ENCODE measurements around the gene TMEM245.

DNA sequence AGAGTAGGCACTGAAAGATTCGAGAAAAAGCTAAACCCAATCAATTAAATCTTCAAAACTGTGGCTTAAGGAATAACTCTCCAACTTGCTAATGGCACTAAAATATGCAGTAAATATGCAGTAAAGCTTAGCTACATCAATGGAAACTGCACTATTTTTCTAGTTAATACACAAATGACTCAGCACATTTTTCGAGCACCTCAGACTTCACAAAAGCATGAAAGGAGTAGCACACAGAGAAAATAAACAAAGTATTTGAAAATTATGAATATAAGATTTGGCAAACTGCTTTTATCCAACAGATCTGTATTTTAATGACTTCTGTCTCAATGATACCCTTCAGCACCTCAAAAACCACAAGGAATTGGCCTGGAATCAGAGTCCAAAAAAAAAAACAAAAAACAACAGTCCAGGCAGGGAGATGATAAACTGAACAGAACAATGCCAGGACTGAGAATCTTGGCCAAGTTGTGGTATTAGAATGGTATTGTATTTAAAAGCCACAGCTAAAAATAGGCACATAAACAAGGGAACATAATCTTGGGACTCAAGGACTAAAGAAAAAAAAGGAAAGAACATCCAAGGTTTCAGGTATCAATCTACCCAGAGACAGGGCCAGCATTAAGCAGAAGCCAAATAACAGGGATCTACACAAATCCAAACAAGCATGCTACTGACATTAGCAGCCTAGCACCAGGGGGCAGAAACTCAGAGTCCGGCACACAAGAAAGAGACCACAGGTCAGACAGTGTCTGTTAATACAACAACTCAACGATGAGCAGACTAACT is 21.4 kb downstream of the TMEM245 start:
- TF ChIP-seq CTCF (IDR thresholded peaks at IDR 0.05) (peak; percentile 33), SIN3A (IDR thresholded peaks at IDR 0.05; ENCODE audit: borderline replicate concordance, insufficient read depth, low read depth, low read length) (no peak), POLR2AphosphoS5 (IDR thresholded peaks at IDR 0.05; ENCODE audit: low read depth, low read length) (no peak), REST (IDR thresholded peaks at IDR 0.05; ENCODE audit: insufficient read depth in 1 of 2, low read depth in 2 of 2, low read length in 1 of 2) (no peak), TCF7L2 (IDR thresholded peaks at IDR 0.05; ENCODE audit: low read depth, low read length) (peak; percentile 36; the same call in 1 of the 2 replicates)

Data from Panc1 (cell line).